ENCODE results near the gene PLA2G4D.

Gene PLA2G4D

GRCh38 chr15:42027521-42027920 lies 66.8 kb downstream of the PLA2G4D start:
- Histone ChIP-seq H3K9me3 (ENCODE audit: severe bottlenecking) (peaks cover 10% of the 10 kb centered on the region), H3K4me3 (ENCODE audit: low read depth, low read length) (no peak overlapping the region), H3K36me3 (no peaks in the 10 kb centered on the region), H3K27ac (no peak overlapping the region), H3K27me3 (ENCODE audit: insufficient read depth, low read depth, severe bottlenecking) (no peaks in the 10 kb centered on the region)
- no peak for DNase-seq
- no peak for TF ChIP-seq CTCF (IDR thresholded peaks at IDR 0.05; ENCODE audit: low read depth, low read length)

GRCh38 chr15:42024303-42024702 lies 70.1 kb downstream of the PLA2G4D start:
- H3K36me3 ChIP-seq: no peaks in the 10 kb centered on the region
- H3K9me3 ChIP-seq (ENCODE audit: severe bottlenecking): peaks cover 9% of the 10 kb centered on the region
- no peaks in the 10 kb centered on the region for H3K27me3 ChIP-seq (ENCODE audit: insufficient read depth, low read depth, severe bottlenecking)
- DNase-seq: no peak
- no peak overlapping the region for H3K27ac ChIP-seq
- no peak overlapping the region for H3K4me3 ChIP-seq (ENCODE audit: low read depth, low read length)
- no peak for TF ChIP-seq CTCF (IDR thresholded peaks at IDR 0.05; ENCODE audit: low read depth, low read length)

- Histone ChIP-seq H3K9me3 (ENCODE audit: severe bottlenecking) (peaks cover 9% of the 10 kb centered on the region), H3K27me3 (ENCODE audit: insufficient read depth, low read depth, severe bottlenecking) (no peaks in the 10 kb centered on the region), H3K4me3 (ENCODE audit: low read depth, low read length) (no peak overlapping the region), H3K36me3 (no peaks in the 10 kb centered on the region), H3K27ac (no peak overlapping the region)
- DNase-seq: no peak
- no peak for TF ChIP-seq CTCF (IDR thresholded peaks at IDR 0.05; ENCODE audit: low read depth, low read length)
These were observed 72.8 kb downstream of the PLA2G4D start for GRCh38 chr15:42021593-42021992.

- Histone ChIP-seq H3K36me3 (no peaks in the 10 kb centered on the region), H3K9me3 (ENCODE audit: severe bottlenecking) (peaks cover 9% of the 10 kb centered on the region), H3K4me3 (ENCODE audit: low read depth, low read length) (no peak within 1 kb of the TSS), H3K27me3 (ENCODE audit: insufficient read depth, low read depth, severe bottlenecking) (no peaks in the 10 kb centered on the region), H3K27ac (no peak within 1 kb of the TSS)
- no peak for TF ChIP-seq CTCF (IDR thresholded peaks at IDR 0.05; ENCODE audit: low read depth, low read length)
- DNase-seq: no peak
These were observed 73.6 kb downstream of the PLA2G4D start, which contains the start of gene PLA2G4E for GRCh38 chr15:42020713-42021273. Gene PLA2G4E (minus strand): TSS chr15:42021042. CDS start chr15:42021030, 12 bp downstream.

GRCh38 chr15:42018306-42019224 lies 75.8 kb downstream of the PLA2G4D start:
- no peak overlapping the region for H3K4me3 ChIP-seq (ENCODE audit: low read depth, low read length)
- no peaks in the 10 kb centered on the region for H3K36me3 ChIP-seq
- no peak for TF ChIP-seq CTCF (IDR thresholded peaks at IDR 0.05; ENCODE audit: low read depth, low read length)
- H3K27me3 ChIP-seq (ENCODE audit: insufficient read depth, low read depth, severe bottlenecking): no peaks in the 10 kb centered on the region
- H3K9me3 ChIP-seq (ENCODE audit: severe bottlenecking): peaks cover 9% of the 10 kb centered on the region
- DNase-seq: peak; percentile 56
- H3K27ac ChIP-seq: no peak overlapping the region

Data from WERI-Rb-1 (cell line).